Activated CD8-positive, alpha-beta memory T cell treated with anti-CD3 and anti-CD28 coated beads, Interleukin-2, amount 50 U/mL, for 1 hour (primary cell): ENCODE results near the gene NUDCD2.
"Not testable (repeated sequence)": the region's sequence is repeated elsewhere in the genome, so short reads cannot be mapped to it uniquely, and the experiment has no call there.

Source experiments
- DNase-seq: peaks from one replicate; pipeline ENCODE4 v3.0.0-alpha.2; 2020; ENCODE audit errors: extremely low read depth

NUDCD2 gene

GRCh38 chr5:163426128-163426527, 33.8 kb downstream of the NUDCD2 start:
- not testable (repeated sequence) for DNase-seq

GRCh38 chr5:163424836-163425235, 35.1 kb downstream of the NUDCD2 start:
- no peak for DNase-seq

GRCh38 chr5:163415673-163416072, 44.2 kb downstream of the NUDCD2 start:
- not testable (repeated sequence) for DNase-seq

- DNase-seq, result no peak
Measured at GRCh38 chr5:163410505-163410904, 49.4 kb downstream of the NUDCD2 start.

- no peak for DNase-seq
Measured at GRCh38 chr5:163409384-163409783, 50.5 kb downstream of the NUDCD2 start.

DNA sequence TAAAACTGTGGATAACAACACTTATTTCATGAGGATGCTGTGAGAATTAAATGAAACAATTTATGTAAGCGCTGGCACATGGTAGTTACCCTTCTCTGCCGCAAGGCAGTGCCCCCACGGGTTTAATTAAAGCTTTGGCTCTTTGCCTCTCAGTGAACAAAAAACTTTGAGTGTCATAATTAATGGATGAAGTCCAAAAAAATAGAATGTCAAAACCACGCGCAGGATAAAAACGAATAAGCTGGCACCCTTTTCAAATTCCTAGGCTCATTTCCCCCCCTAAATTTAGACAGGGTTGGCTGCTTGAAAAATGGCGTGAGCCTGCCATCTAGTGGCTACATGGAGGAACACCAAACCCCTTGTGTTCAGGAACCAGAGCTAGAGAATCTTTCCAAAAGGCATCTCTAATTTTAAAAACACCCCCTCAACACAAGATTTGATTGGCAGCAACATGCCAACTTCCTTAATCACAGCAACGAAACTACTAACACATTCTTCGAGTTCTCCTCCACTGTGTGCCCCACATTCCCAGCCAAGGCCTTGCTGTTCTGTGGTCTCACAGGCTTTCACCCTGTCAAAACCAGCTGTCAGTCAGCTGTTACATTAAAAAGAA, 51.5 kb downstream of the NUDCD2 start:
- DNase-seq, result peak; percentile 7

GRCh38 chr5:163407034-163407655, 52.8 kb downstream of the NUDCD2 start:
- no peak for DNase-seq

DNA sequence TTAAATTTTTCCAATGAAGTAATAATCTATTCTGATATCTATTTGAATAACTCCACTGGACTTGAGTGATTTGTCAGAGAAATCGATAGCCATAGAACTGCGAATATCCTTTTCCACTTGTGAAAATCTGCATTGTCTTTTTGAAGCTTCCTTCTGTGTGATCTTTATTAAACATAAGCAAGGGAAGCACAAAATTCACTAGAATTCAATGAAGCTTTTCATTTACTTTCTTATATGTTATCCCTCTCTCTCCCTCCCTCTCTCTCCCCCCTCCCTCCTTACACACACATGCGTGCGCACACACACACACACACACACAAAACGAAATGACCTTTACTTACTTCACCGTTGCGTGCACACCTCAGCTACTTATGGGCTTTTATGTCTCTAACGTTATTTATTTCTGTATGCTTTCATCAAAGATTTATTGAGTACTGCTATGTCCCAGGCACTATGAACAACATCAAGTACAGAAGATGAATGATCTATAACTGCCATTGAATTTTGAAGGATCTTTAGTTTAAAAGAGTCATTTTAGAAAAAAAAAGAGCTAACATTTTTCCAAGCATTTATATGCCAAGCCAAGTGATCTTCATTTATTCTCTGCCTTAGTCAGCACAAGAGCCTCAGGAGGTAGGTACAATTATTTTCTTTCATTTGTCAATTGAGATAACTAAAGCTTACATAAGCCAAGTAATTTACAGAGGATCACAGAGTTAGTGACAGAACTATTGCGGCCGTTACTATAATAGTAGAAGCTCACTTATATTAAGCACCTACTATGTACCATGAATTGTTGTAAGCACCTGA, 55.3 kb downstream of the NUDCD2 start:
- no peak for DNase-seq

DNA sequence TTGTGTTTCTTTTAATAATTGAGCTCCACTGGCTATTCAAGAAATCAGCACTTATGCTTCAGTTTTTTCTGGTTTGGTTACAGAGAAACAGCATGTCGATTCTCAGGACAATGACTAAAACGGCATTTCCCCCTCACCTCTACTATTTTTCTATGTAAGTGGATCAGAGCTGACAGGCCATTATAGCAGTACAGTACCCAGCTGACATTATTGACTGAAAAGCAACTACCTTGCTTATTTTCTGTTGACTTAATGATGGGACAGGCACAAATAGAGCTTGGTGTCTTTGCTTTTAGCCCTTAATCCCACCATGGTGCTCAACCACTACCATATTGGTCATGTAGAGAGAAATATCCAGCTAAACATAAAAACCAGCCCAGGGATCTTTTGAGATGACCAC, 57.9 kb downstream of the NUDCD2 start:
- no peak for DNase-seq

GRCh38 chr5:163401271-163401670, 58.6 kb downstream of the NUDCD2 start:
- no peak for DNase-seq

GRCh38 chr5:163399923-163400322, 60.0 kb downstream of the NUDCD2 start:
- no peak for DNase-seq

DNA sequence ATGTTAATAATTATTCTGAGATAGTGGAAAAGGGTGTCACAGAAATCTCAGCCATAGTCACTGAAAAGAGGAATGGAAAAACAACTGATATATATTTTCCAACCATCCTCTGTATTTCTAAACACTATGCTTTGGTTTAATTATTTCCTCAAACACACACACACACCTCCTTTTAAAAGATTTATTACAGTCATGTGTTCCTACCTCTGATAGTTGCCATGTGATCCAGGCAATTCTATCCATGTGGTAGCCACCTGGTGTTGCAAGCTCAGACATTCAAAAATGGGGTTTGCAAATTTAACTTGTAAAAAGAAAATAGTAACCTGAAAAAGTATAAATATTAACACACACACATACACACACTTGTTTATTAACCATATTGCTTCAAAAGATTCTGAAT, 62.5 kb downstream of the NUDCD2 start:
- no peak for DNase-seq

DNA sequence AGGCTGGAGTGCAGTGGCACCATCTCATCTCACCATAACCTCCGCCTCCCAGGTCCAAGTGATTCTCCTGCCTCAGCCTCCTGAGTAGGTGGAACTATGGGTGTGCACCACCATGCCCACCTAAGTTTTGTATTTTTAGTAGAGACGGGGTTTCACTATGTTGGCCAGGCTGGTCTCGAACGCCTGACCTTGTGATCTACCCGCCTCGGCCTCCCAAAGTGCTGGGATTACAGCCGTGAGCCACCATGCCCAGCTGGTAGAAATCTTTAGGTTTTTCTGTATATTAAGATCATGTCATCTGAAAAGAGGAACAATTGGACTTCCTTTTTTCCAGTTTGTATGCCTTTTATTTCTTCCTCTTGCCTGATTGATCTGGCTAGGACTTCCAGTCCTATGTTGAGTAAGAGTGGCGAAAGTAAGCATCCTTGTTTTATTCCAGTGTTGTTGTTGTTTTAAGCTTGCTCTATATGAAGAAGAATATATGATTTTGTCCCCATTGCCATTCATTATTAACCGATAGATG, 63.0 kb downstream of the NUDCD2 start:
- DNase-seq, result not testable (repeated sequence)
